ENCODE results near the gene RHOA. TPM values are rescaled to one million over a fixed set of nuclear protein-coding genes. Genes with fewer than 3 reads are reported as not detected.

Gene RHOA
- total and polyA plus RNA-seq, 2 of the 13 experiments (the other 11 are each of a cell fraction or from before 2014, with no cell fraction given): 131 to 177 TPM

GRCh38 chr3:49358217-49358883 is 53.4 kb downstream of the RHOA start, which contains the start of gene GPX1 (continued):
- TF ChIP-seq DDIT3 (CRISPR knock-in tag; IDR thresholded peaks at IDR 0.05) (0 out of 2 replicates have a peak, but pooled peaks have one; percentile 30), ZNF160 (CRISPR knock-in tag; IDR thresholded peaks at IDR 0.05) (peak; percentile 75; the same call in 1 of the 2 replicates), ZNF572 (CRISPR knock-in tag; IDR thresholded peaks at IDR 0.05) (no peak), RERE (CRISPR knock-in tag; IDR thresholded peaks at IDR 0.05; ENCODE audit: low read depth) (peak; percentile 41; the same call in 1 of the 2 replicates), HMG20B (CRISPR knock-in tag; conservative IDR thresholded peaks at IDR 0.05) (peak; percentile 55), THAP7 (CRISPR knock-in tag; IDR thresholded peaks at IDR 0.05) (peak; percentile 73; the same call in 1 of the 2 replicates), ZMYM3 (CRISPR knock-in tag; IDR thresholded peaks at IDR 0.05) (no peak; the same call in 1 of the 2 replicates), HNF1B (CRISPR knock-in tag; IDR thresholded peaks at IDR 0.05) (peak; percentile 68; the same call in 1 of the 2 replicates), ZFY (CRISPR knock-in tag; IDR thresholded peaks at IDR 0.05) (peak; percentile 83), SMAD9 (CRISPR knock-in tag; IDR thresholded peaks at IDR 0.05) (no peak), MXD3 (CRISPR knock-in tag; IDR thresholded peaks at IDR 0.05) (peak; percentile 75), ARID2 (CRISPR knock-in tag; IDR thresholded peaks at IDR 0.05; ENCODE audit: borderline replicate concordance) (peak; percentile 80; the same call in 1 of the 2 replicates), SNAPC2 (CRISPR knock-in tag; IDR thresholded peaks at IDR 0.05) (peak; percentile 96), MATR3 (CRISPR knock-in tag; IDR thresholded peaks at IDR 0.05) (no peak), ZBTB26 (CRISPR knock-in tag; IDR thresholded peaks at IDR 0.05; ENCODE audit: borderline replicate concordance) (no peak)
